ENCODE results near the gene HOXC5. TPM values are rescaled to one million over a fixed set of nuclear protein-coding genes. Genes with fewer than 3 reads are reported as not detected.
A peak's percentile ranks its signal among the peaks of the same experiment; 100 is the strongest.

Gene HOXC5
- total RNA-seq, 5 donors from 2014 or later (not counting 1 experiment from before 2014, with no cell fraction given): not detected

- no peak for DNase-seq
- Histone ChIP-seq H3K9me3 (no peaks in the 10 kb centered on the region), H3K27me3 (replicated peaks in 1 of 2; ENCODE audit: control insufficient read depth in 2 of 2, extremely low read depth in 1 of 2, insufficient read depth in 2 of 2, low read length in 1 of 2) (peaks cover 26 to 97% of the 10 kb centered on the region in 2 experiments), H3K36me3 (ENCODE audit: control insufficient read depth in 2 of 2, extremely low read depth in 1 of 2, insufficient read depth in 1 of 2, low read length in 1 of 2) (no peaks in the 10 kb centered on the region), H3K4me1 (ENCODE audit: control insufficient read depth in 1 of 2, extremely low read depth in 1 of 2, insufficient read depth in 2 of 2, low read length in 2 of 2) (peaks cover 7 to 54% of the 10 kb centered on the region in 2 experiments), H3K27ac (ENCODE audit: low read length) (no peak overlapping the region), H3K4me3 (ENCODE audit: control insufficient read depth in 1 of 2, extremely low read depth in 1 of 2, low read length in 1 of 2) (peak overlapping the region in 1 of 2 donors; percentile 63)
- peak overlapping the region in 1 of 2 donors; percentile 84 for H3K27ac Mint-ChIP-seq
- CTCF ChIA-PET: interaction anchor here in 1 of 2 donors (0.7 kb wide), 1 partner anchor 219 kb away, joined by 3 read pairs; no protein-coding TSS in a partner anchor
- peaks cover 39 to 51% (median 50%) of the 10 kb centered on the region in 3 donors for H3K4me1 Mint-ChIP-seq
- 9% methylated on average over 40 of the region's 60 CpGs for WGBS (ENCODE audit: insufficient coverage)
- H3K4me3 Mint-ChIP-seq: peak overlapping the region; percentile 61 to 88 (median 76)
- POLR2A ChIA-PET: no interaction called here
- peaks cover 87 to 91% of the 10 kb centered on the region in 2 donors for H3K27me3 Mint-ChIP-seq
- ATAC-seq (replicated peaks in 1 of 4): peak in 2 of 4 experiments; percentile 9 to 13
- no peaks in the 10 kb centered on the region for H3K36me3 Mint-ChIP-seq
- H3K9me3 Mint-ChIP-seq: no peaks in the 10 kb centered on the region
Measured at GRCh38 chr12:53994264-53995001, 38.4 kb upstream of the HOXC5 start.

- Mint-ChIP-seq H3K4me3 (peak overlapping the region; percentile 61 to 88 (median 76)), H3K9me3 (no peaks in the 10 kb centered on the region), H3K27me3 (peaks cover 83 to 91% of the 10 kb centered on the region in 2 donors), H3K36me3 (no peaks in the 10 kb centered on the region), H3K27ac (peak overlapping the region in 1 of 2 donors; percentile 4), H3K4me1 (peaks cover 36 to 49% (median 45%) of the 10 kb centered on the region in 3 donors)
- H3K27ac ChIP-seq (ENCODE audit: low read length): no peak overlapping the region
- CTCF ChIA-PET: no interaction called here
- peak overlapping the region; percentile 54 to 63 for H3K4me3 ChIP-seq (ENCODE audit: control insufficient read depth in 1 of 2, extremely low read depth in 1 of 2, low read length in 1 of 2)
- H3K27me3 ChIP-seq (replicated peaks in 1 of 2; ENCODE audit: control insufficient read depth in 2 of 2, extremely low read depth in 1 of 2, insufficient read depth in 2 of 2, low read length in 1 of 2): peaks cover 22 to 98% of the 10 kb centered on the region in 2 experiments
- peak in 2 of 35 experiments; percentile 22 for DNase-seq
- H3K4me1 ChIP-seq (ENCODE audit: control insufficient read depth in 1 of 2, extremely low read depth in 1 of 2, insufficient read depth in 2 of 2, low read length in 2 of 2): peaks cover 7 to 55% of the 10 kb centered on the region in 2 experiments
- WGBS (ENCODE audit: insufficient coverage): 6% methylated on average over 17 of the region's 17 CpGs
- no peaks in the 10 kb centered on the region for H3K36me3 ChIP-seq (ENCODE audit: control insufficient read depth in 2 of 2, extremely low read depth in 1 of 2, insufficient read depth in 1 of 2, low read length in 1 of 2)
- POLR2A ChIA-PET: no interaction called here
- no peaks in the 10 kb centered on the region for H3K9me3 ChIP-seq
- ATAC-seq (replicated peaks in 1 of 4): peak; percentile 31 to 43 (median 36)
Measured at GRCh38 chr12:53995002-53995377, 37.9 kb upstream of the HOXC5 start.

- H3K4me1 Mint-ChIP-seq: peaks cover 32 to 46% (median 39%) of the 10 kb centered on the region in 3 donors
- DNase-seq (peak in 1 of 35 experiments; percentile 51), ATAC-seq (replicated peaks in 1 of 4) (peak; percentile 19 to 55 (median 28))
- H3K36me3 ChIP-seq (ENCODE audit: control insufficient read depth in 2 of 2, extremely low read depth in 1 of 2, insufficient read depth in 1 of 2, low read length in 1 of 2): no peaks in the 10 kb centered on the region
- peaks cover 19 to 98% of the 10 kb centered on the region in 2 experiments for H3K27me3 ChIP-seq (replicated peaks in 1 of 2; ENCODE audit: control insufficient read depth in 2 of 2, extremely low read depth in 1 of 2, insufficient read depth in 2 of 2, low read length in 1 of 2)
- WGBS (ENCODE audit: insufficient coverage): 4% methylated on average over 46 of the region's 48 CpGs
- H3K9me3 Mint-ChIP-seq: no peaks in the 10 kb centered on the region
- H3K27ac ChIP-seq (ENCODE audit: low read length): no peak overlapping the region
- H3K9me3 ChIP-seq: no peaks in the 10 kb centered on the region
- H3K27me3 Mint-ChIP-seq: peaks cover 77 to 91% of the 10 kb centered on the region in 2 donors
- CTCF ChIA-PET: no interaction called here
- peak overlapping the region; percentile 54 to 60 for H3K4me3 ChIP-seq (ENCODE audit: control insufficient read depth in 1 of 2, extremely low read depth in 1 of 2, low read length in 1 of 2)
- H3K4me3 Mint-ChIP-seq: peak overlapping the region; percentile 74 to 88 (median 76)
- H3K4me1 ChIP-seq (ENCODE audit: control insufficient read depth in 1 of 2, extremely low read depth in 1 of 2, insufficient read depth in 2 of 2, low read length in 2 of 2): peaks cover 10 to 58% of the 10 kb centered on the region in 2 experiments
- POLR2A ChIA-PET: no interaction called here
- no peak overlapping the region for H3K27ac Mint-ChIP-seq
- no peaks in the 10 kb centered on the region for H3K36me3 Mint-ChIP-seq
Measured at GRCh38 chr12:53995378-53996239, 37.2 kb upstream of the HOXC5 start.

- H3K27me3 ChIP-seq (replicated peaks in 1 of 2; ENCODE audit: control insufficient read depth in 2 of 2, extremely low read depth in 1 of 2, insufficient read depth in 2 of 2, low read length in 1 of 2): peaks cover 17 to 98% of the 10 kb centered on the region in 2 experiments
- H3K4me1 Mint-ChIP-seq: peaks cover 32 to 43% (median 35%) of the 10 kb centered on the region in 3 donors
- WGBS (ENCODE audit: insufficient coverage): 23% methylated on average over 10 of the region's 29 CpGs
Measured at GRCh38 chr12:53996240-53997203, 36.3 kb upstream of the HOXC5 start.

GRCh38 chr12:53997204-53998109 is 35.4 kb upstream of the HOXC5 start:
- H3K4me1 ChIP-seq (ENCODE audit: control insufficient read depth in 1 of 2, extremely low read depth in 1 of 2, insufficient read depth in 2 of 2, low read length in 2 of 2): peaks cover 10 to 56% of the 10 kb centered on the region in 2 experiments
- no peak overlapping the region for H3K4me3 ChIP-seq (ENCODE audit: control insufficient read depth in 1 of 2, extremely low read depth in 1 of 2, low read length in 1 of 2)
- H3K36me3 Mint-ChIP-seq: no peaks in the 10 kb centered on the region
- ChIA-PET POLR2A (interaction anchor here in 1 of 2 donors (0.7 kb wide), 1 partner anchor 205 kb away, joined by 5 read pairs; no protein-coding TSS in a partner anchor), CTCF (interaction anchor here (0.5 to 1.7 kb wide), 3 partner anchors 9 to 217 kb away, joined by 3 to 8 read pairs (median 3); no protein-coding TSS in a partner anchor)
- no peak overlapping the region for H3K27ac ChIP-seq (ENCODE audit: low read length)
- DNase-seq: no peak
- WGBS (ENCODE audit: insufficient coverage): 10% methylated on average over 29 of the region's 35 CpGs
- H3K27me3 Mint-ChIP-seq: peaks cover 76 to 91% of the 10 kb centered on the region in 2 donors
- H3K4me1 Mint-ChIP-seq: peaks cover 32 to 44% (median 35%) of the 10 kb centered on the region in 3 donors
- H3K27me3 ChIP-seq (replicated peaks in 1 of 2; ENCODE audit: control insufficient read depth in 2 of 2, extremely low read depth in 1 of 2, insufficient read depth in 2 of 2, low read length in 1 of 2): peaks cover 11 to 98% of the 10 kb centered on the region in 2 experiments
- peak overlapping the region in 2 of 3 donors; percentile 51 to 88 for H3K4me3 Mint-ChIP-seq
- H3K9me3 Mint-ChIP-seq: no peaks in the 10 kb centered on the region
- no peak for ATAC-seq (replicated peaks in 1 of 4)
- no peaks in the 10 kb centered on the region for H3K9me3 ChIP-seq
- no peak overlapping the region for H3K27ac Mint-ChIP-seq
- H3K36me3 ChIP-seq (ENCODE audit: control insufficient read depth in 2 of 2, extremely low read depth in 1 of 2, insufficient read depth in 1 of 2, low read length in 1 of 2): no peaks in the 10 kb centered on the region

More at GRCh38 chr12:53996240-53997203, 36.3 kb upstream of the HOXC5 start:
- ATAC-seq (replicated peaks in 1 of 4): peak in 2 of 4 experiments; percentile 14 to 15
- peak overlapping the region; percentile 54 to 60 for H3K4me3 ChIP-seq (ENCODE audit: control insufficient read depth in 1 of 2, extremely low read depth in 1 of 2, low read length in 1 of 2)
- no peak overlapping the region for H3K27ac ChIP-seq (ENCODE audit: low read length)
- no peaks in the 10 kb centered on the region for H3K36me3 ChIP-seq (ENCODE audit: control insufficient read depth in 2 of 2, extremely low read depth in 1 of 2, insufficient read depth in 1 of 2, low read length in 1 of 2)
- Mint-ChIP-seq H3K36me3 (no peaks in the 10 kb centered on the region), H3K27ac (no peak overlapping the region), H3K9me3 (no peaks in the 10 kb centered on the region), H3K4me3 (peak overlapping the region; percentile 74 to 88 (median 76)), H3K27me3 (peaks cover 76 to 91% of the 10 kb centered on the region in 2 donors)
- ChIA-PET POLR2A (no interaction called here), CTCF (interaction anchor here in 1 of 2 donors (0.5 to 1.7 kb wide), 2 partner anchors 8 to 20 kb away, joined by 3 to 8 read pairs; no protein-coding TSS in a partner anchor)
- no peaks in the 10 kb centered on the region for H3K9me3 ChIP-seq
- H3K4me1 ChIP-seq (ENCODE audit: control insufficient read depth in 1 of 2, extremely low read depth in 1 of 2, insufficient read depth in 2 of 2, low read length in 2 of 2): peaks cover 10 to 56% of the 10 kb centered on the region in 2 experiments
- no peak for DNase-seq

Measured in T-cell (primary cell).